Mucosa of stomach (tissue), 1 donor: ENCODE results near the gene NEURL1B.

Source experiments
- H3K27me3 ChIP-seq: one replicate; pipeline ENCODE4 v1.7.0; 2013; ENCODE audit warnings: mild to moderate bottlenecking, low read length; ENCODE audit not compliant: control insufficient read depth, insufficient read depth
- H3K36me3 ChIP-seq: one replicate; pipeline ENCODE4 v1.7.0; 2013; ENCODE audit warnings: low read length; ENCODE audit not compliant: control insufficient read depth, insufficient read depth
- H3K4me1 ChIP-seq: one replicate; pipeline ENCODE4 v1.7.0; 2013; ENCODE audit warnings: mild to moderate bottlenecking, low read length; ENCODE audit not compliant: control insufficient read depth, insufficient read depth
- H3K4me3 ChIP-seq: one replicate; pipeline ENCODE4 v1.7.0; 2013; ENCODE audit warnings: low read length
- H3K9ac ChIP-seq: one replicate; pipeline ENCODE4 v1.7.0; 2013; ENCODE audit warnings: mild to moderate bottlenecking, low read length, moderate library complexity
- H3K9me3 ChIP-seq: one replicate; pipeline ENCODE4 v1.7.0; 2013; ENCODE audit warnings: mild to moderate bottlenecking, low read length, moderate library complexity; ENCODE audit not compliant: control insufficient read depth
- donor health status: Pancreatic carcinoma.

NEURL1B gene

GRCh38 chr5:172612771-172613170 lies 28.3 kb upstream of the NEURL1B start:
- no peaks in the 10 kb centered on the region for H3K9me3 ChIP-seq
- peaks cover 8% of the 10 kb centered on the region for H3K4me1 ChIP-seq
- no peaks in the 10 kb centered on the region for H3K36me3 ChIP-seq
- H3K27me3 ChIP-seq: no peaks in the 10 kb centered on the region
- H3K4me3 ChIP-seq: no peak overlapping the region
- H3K9ac ChIP-seq: no peak overlapping the region

- no peak overlapping the region for H3K9ac ChIP-seq
- H3K27me3 ChIP-seq: no peaks in the 10 kb centered on the region
- no peaks in the 10 kb centered on the region for H3K36me3 ChIP-seq
- peaks cover 8% of the 10 kb centered on the region for H3K4me1 ChIP-seq
- no peaks in the 10 kb centered on the region for H3K9me3 ChIP-seq
- H3K4me3 ChIP-seq: no peak overlapping the region
These were observed 24.9 kb upstream of the NEURL1B start for GRCh38 chr5:172616136-172616535.

- H3K9ac ChIP-seq: no peak overlapping the region
- H3K27me3 ChIP-seq: no peaks in the 10 kb centered on the region
- H3K9me3 ChIP-seq: no peaks in the 10 kb centered on the region
- no peak overlapping the region for H3K4me3 ChIP-seq
- H3K36me3 ChIP-seq: no peaks in the 10 kb centered on the region
- peaks cover 6% of the 10 kb centered on the region for H3K4me1 ChIP-seq
These were observed 24.3 kb upstream of the NEURL1B start for GRCh38 chr5:172616730-172617129.

GRCh38 chr5:172617817-172618216 lies 23.2 kb upstream of the NEURL1B start:
- Histone ChIP-seq H3K4me3 (no peak overlapping the region), H3K4me1 (no peaks in the 10 kb centered on the region), H3K9ac (no peak overlapping the region), H3K27me3 (no peaks in the 10 kb centered on the region), H3K9me3 (no peaks in the 10 kb centered on the region), H3K36me3 (no peaks in the 10 kb centered on the region)

- H3K9me3 ChIP-seq: no peaks in the 10 kb centered on the region
- H3K36me3 ChIP-seq: no peaks in the 10 kb centered on the region
- no peaks in the 10 kb centered on the region for H3K27me3 ChIP-seq
- no peak overlapping the region for H3K4me3 ChIP-seq
- no peak overlapping the region for H3K9ac ChIP-seq
- H3K4me1 ChIP-seq: no peaks in the 10 kb centered on the region
These were observed 22.3 kb upstream of the NEURL1B start for GRCh38 chr5:172618574-172619365.

GRCh38 chr5:172620506-172620905 lies 20.6 kb upstream of the NEURL1B start:
- no peaks in the 10 kb centered on the region for H3K27me3 ChIP-seq
- no peaks in the 10 kb centered on the region for H3K4me1 ChIP-seq

GRCh38 chr5:172622091-172623046 lies 18.7 kb upstream of the NEURL1B start:
- no peaks in the 10 kb centered on the region for H3K4me1 ChIP-seq
- H3K27me3 ChIP-seq: no peaks in the 10 kb centered on the region
- no peaks in the 10 kb centered on the region for H3K36me3 ChIP-seq
- no peak overlapping the region for H3K4me3 ChIP-seq
- no peaks in the 10 kb centered on the region for H3K9me3 ChIP-seq
- no peak overlapping the region for H3K9ac ChIP-seq

More at GRCh38 chr5:172620506-172620905, 20.6 kb upstream of the NEURL1B start:
- Histone ChIP-seq H3K9ac (no peak overlapping the region), H3K36me3 (no peaks in the 10 kb centered on the region), H3K9me3 (no peaks in the 10 kb centered on the region), H3K4me3 (no peak overlapping the region)

- H3K4me3 ChIP-seq: no peak overlapping the region
- no peaks in the 10 kb centered on the region for H3K9me3 ChIP-seq
- H3K9ac ChIP-seq: no peak overlapping the region
- H3K4me1 ChIP-seq: no peaks in the 10 kb centered on the region
- H3K36me3 ChIP-seq: no peaks in the 10 kb centered on the region
- H3K27me3 ChIP-seq: no peaks in the 10 kb centered on the region
These were observed 17.6 kb upstream of the NEURL1B start for GRCh38 chr5:172623313-172623980.

GRCh38 chr5:172624083-172624995 lies 16.7 kb upstream of the NEURL1B start:
- Histone ChIP-seq H3K9ac (no peak overlapping the region), H3K36me3 (no peaks in the 10 kb centered on the region), H3K27me3 (no peaks in the 10 kb centered on the region), H3K4me3 (no peak overlapping the region), H3K4me1 (no peaks in the 10 kb centered on the region), H3K9me3 (no peaks in the 10 kb centered on the region)

GRCh38 chr5:172624996-172625964 lies 15.8 kb upstream of the NEURL1B start:
- Histone ChIP-seq H3K9ac (no peak overlapping the region), H3K27me3 (no peaks in the 10 kb centered on the region), H3K9me3 (no peaks in the 10 kb centered on the region), H3K36me3 (no peaks in the 10 kb centered on the region), H3K4me1 (no peaks in the 10 kb centered on the region), H3K4me3 (no peak overlapping the region)
